ENCODE data around the gene PIP5KL1. TPM values are rescaled to one million over a fixed set of nuclear protein-coding genes. Genes with fewer than 3 reads are reported as not detected.

PIP5KL1 gene
- total and polyA plus RNA-seq, 2 of the 8 experiments (the other 6 are each of a cell fraction or from before 2014, with no cell fraction given): 13.4 to 15.4 TPM

- no peak for TF ChIP-seq SIRT6 (IDR thresholded peaks at IDR 0.05; ENCODE audit: low read length)
- TF ChIP-seq ATF3 (IDR thresholded peaks at IDR 0.05; ENCODE audit: insufficient read depth, low read depth, low read length): no peak
- TF ChIP-seq ZNF274 (IDR thresholded peaks at IDR 0.05; ENCODE audit: borderline replicate concordance, extremely low read depth, low read length): no peak
- TF ChIP-seq RNF2 (IDR thresholded peaks at IDR 0.05; ENCODE audit: borderline replicate concordance, low read depth, low read length, missing control alignments, poor library complexity, severe bottlenecking): no peak
- TF ChIP-seq YY1 (IDR thresholded peaks at IDR 0.05; ENCODE audit: low read depth, low read length): no peak
- no peak for TF ChIP-seq CHD2 (IDR thresholded peaks at IDR 0.05; ENCODE audit: low read length)
- TF ChIP-seq EZH2 (IDR thresholded peaks at IDR 0.05; ENCODE audit: low read depth, low read length, severe bottlenecking): no peak
Observed at GRCh38 chr9:127975376-127976315, 45.1 kb upstream of the PIP5KL1 start (continued).
